CD8-positive, alpha-beta memory T cell (primary cell): ENCODE results near the gene GJD3. TPM values are rescaled to one million over a fixed set of nuclear protein-coding genes. Genes with fewer than 3 reads are reported as not detected.

Experiments
- CTCF ChIA-PET: fragments of 350-600 bp; sonication (Branson Sonifier 250); formaldehyde crosslinking; loops from one replicate; lab custom pipeline; 2021; ENCODE audit warnings: antibody characterized with exemption; lab: Charles Lee
- POLR2A ChIA-PET: fragments of 350-600 bp; sonication (Branson Sonifier 250); formaldehyde crosslinking; loops from one replicate; lab custom pipeline; 2021; ENCODE audit warnings: antibody characterized with exemption; lab: Charles Lee
- DNase-seq, 5 donors: peaks; one replicate each; pipeline versions ENCODE4 v3.0.0 to v3.0.0-alpha.2; 2020 to 2022; ENCODE audit warnings: mixed read lengths in 1 of 5
- H3K27ac ChIP-seq: one replicate; pipeline ENCODE4 v1.7.0; 2013; ENCODE audit warnings: low read depth, mild to moderate bottlenecking, low read length, moderate library complexity
- H3K27me3 ChIP-seq: 2 replicates; pipeline ENCODE4 v1.7.0; 2013; ENCODE audit warnings: low read length, mild to moderate bottlenecking; ENCODE audit not compliant: insufficient read depth, poor library complexity, severe bottlenecking
- H3K36me3 ChIP-seq: 2 replicates; pipeline ENCODE4 v1.7.0; 2013; ENCODE audit warnings: mild to moderate bottlenecking, low read length, moderate library complexity; ENCODE audit not compliant: insufficient read depth
- H3K4me1 ChIP-seq: 2 replicates; pipeline ENCODE4 v1.7.0; 2013; ENCODE audit warnings: mild to moderate bottlenecking, low read length, moderate library complexity; ENCODE audit not compliant: insufficient read depth
- H3K4me3 ChIP-seq: 2 replicates; pipeline ENCODE4 v1.7.0; 2013; ENCODE audit warnings: mild to moderate bottlenecking, low read length
- H3K9me3 ChIP-seq: 2 replicates; pipeline ENCODE4 v1.7.0; 2013; ENCODE audit warnings: mild to moderate bottlenecking, low read length
- H3K27ac Mint-ChIP-seq, 8 donors: one replicate each; pipeline ENCODE4 v1.8.0; 2020 to 2021; ENCODE audit warnings: mixed read lengths in 8 of 8, mild to moderate bottlenecking in 6 of 8, inconsistent platforms in 3 of 8, moderate library complexity in 3 of 8
- H3K27me3 Mint-ChIP-seq, 2 donors: one replicate each; pipeline ENCODE4 v1.8.0; 2020 to 2021; ENCODE audit warnings: mixed read lengths in 2 of 2, mild to moderate bottlenecking in 1 of 2, moderate library complexity in 1 of 2
- H3K36me3 Mint-ChIP-seq, 3 donors: one replicate each; pipeline ENCODE4 v1.8.0; 2020 to 2021; ENCODE audit warnings: mixed read lengths in 3 of 3, inconsistent platforms in 1 of 3, mild to moderate bottlenecking in 1 of 3
- H3K4me1 Mint-ChIP-seq, 3 donors: one replicate each; pipeline ENCODE4 v1.8.0; 2020 to 2021; ENCODE audit warnings: mixed read lengths in 3 of 3, inconsistent platforms in 1 of 3, mild to moderate bottlenecking in 1 of 3
- H3K4me3 Mint-ChIP-seq, 7 donors: one replicate each; pipeline ENCODE4 v1.8.0; 2020 to 2021; ENCODE audit warnings: mixed read lengths in 7 of 7, mild to moderate bottlenecking in 6 of 7, moderate library complexity in 4 of 7, inconsistent platforms in 2 of 7
- H3K9me3 Mint-ChIP-seq, 5 donors: one replicate each; pipeline ENCODE4 v1.8.0; 2020 to 2022; ENCODE audit warnings: mixed read lengths in 5 of 5, mild to moderate bottlenecking in 3 of 5, moderate library complexity in 2 of 5, inconsistent platforms in 1 of 5
- polyA plus RNA-seq: library from polyadenylated mRNA; unstranded; fragments of 300-500 nt; fragmentation: Illumina TruSeq; gene quantifications from one replicate; pipeline ENCODE4 v1.2.3, GENCODE V29; 2021
- total RNA-seq, 2 experiments: library from RNA; stranded (reverse); gene quantifications; one replicate each; pipeline ENCODE4 v1.2.3, GENCODE V29; 2021

GJD3 gene
- total and polyA plus RNA-seq, 3 experiments from 2014 or later, result 0.24 to 0.40 TPM; not detected in 1

DNA sequence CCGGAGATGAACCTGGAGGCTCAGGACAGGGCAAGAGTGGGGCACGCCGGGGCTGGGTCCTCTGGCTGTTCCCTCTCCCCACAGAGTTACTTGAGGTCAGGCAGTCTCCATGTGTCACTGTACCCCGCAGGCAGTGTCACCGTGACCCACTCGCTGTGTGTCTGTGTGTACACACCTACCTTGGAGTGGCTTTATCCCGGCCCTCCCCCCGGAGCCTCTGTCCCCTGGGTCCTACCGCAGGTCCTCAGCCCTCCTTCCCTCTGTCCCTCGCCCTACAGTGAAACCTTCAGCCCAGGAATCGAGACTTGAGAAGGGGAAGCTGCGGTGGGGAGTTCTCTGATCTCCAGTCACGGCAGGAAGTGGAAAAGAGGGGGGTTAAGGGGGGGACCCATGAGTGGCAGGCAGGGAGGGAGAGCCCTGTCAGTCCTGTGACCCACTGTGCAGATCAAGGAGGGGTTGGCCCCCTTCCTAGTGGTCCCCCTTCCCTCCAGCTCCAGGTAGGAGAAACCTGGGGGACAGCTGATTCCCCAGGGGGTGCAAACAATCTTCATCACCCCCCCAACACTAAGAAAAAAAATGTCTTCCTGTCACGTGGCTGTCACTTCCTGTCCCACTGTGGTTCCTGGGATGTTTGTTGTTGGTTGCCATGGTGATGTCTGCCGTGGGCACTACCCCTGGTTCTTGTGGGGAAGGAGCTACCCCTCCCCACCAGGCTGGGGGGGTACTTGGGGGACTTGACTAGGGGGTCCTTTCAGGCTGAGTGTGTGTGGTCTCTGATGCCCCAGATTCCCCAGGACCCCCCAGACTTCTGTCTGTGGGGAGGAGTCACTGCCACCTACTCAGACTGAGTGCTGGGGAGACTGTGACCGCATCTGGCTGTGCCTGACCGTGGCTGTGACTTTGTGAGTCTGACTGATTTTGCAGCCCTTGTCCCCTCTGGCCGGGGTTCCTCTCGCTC is 41.9 kb downstream of the GJD3 start:
- Mint-ChIP-seq H3K27ac (peak overlapping the region; percentile 98 to 100 (median 100)), H3K36me3 (peaks cover 0 to 19% (median 0%) of the 10 kb centered on the region in 3 donors), H3K27me3 (peaks cover 0 to 8% of the 10 kb centered on the region in 2 donors), H3K4me3 (peak overlapping the region; percentile 86 to 98 (median 98)), H3K4me1 (peaks cover 89 to 95% (median 93%) of the 10 kb centered on the region in 3 donors), H3K9me3 (peaks cover 0 to 8% (median 2%) of the 10 kb centered on the region in 5 donors)
- Histone ChIP-seq H3K36me3 (no peaks in the 10 kb centered on the region), H3K27ac (peak overlapping the region; percentile 100), H3K4me3 (peak overlapping the region; percentile 92), H3K27me3 (no peaks in the 10 kb centered on the region), H3K4me1 (peaks cover 83% of the 10 kb centered on the region), H3K9me3 (no peaks in the 10 kb centered on the region)
- CTCF ChIA-PET, result interaction anchor here (0.8 to 7.3 kb wide), 11 partner anchors 9 to 35 kb away, joined by 3 to 41 read pairs (median 4); partner anchors contain the start of gene RARA
- peak; percentile 85 to 98 (median 97) for DNase-seq
- POLR2A ChIA-PET, result interaction anchor here (0.6 to 4.4 kb wide), 10 partner anchors 10 to 224 kb away, joined by 3 to 30 read pairs (median 4); partner anchors contain the start of genes RARA and WIPF2

DNA sequence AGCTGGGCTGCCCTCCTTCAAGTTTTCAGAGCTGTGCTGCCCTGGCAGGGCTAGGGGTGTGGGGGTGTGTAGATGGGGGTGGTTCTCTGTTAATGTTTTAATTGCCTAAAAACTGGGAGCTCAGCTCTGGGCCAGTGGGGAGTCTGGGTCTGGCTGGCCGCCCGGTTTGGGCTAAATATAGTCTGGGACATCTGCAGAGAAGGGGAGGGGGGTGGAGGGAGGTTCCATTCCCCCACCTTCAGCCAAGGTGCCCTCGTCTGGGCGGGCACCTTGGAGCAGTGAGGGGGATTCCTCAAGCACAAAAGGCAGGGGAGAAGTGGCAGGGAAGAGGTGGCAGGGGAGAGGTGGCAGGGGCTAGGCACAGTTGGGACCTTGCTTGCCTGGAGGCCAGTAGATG is 42.6 kb downstream of the GJD3 start:
- H3K9me3 ChIP-seq, result no peaks in the 10 kb centered on the region
- H3K27ac Mint-ChIP-seq, result peak overlapping the region; percentile 98 to 100 (median 100)
- peaks cover 0 to 8% of the 10 kb centered on the region in 2 donors for H3K27me3 Mint-ChIP-seq
- H3K27ac ChIP-seq, result peak overlapping the region; percentile 100
- H3K36me3 Mint-ChIP-seq, result peaks cover 0 to 19% (median 0%) of the 10 kb centered on the region in 3 donors
- H3K4me3 Mint-ChIP-seq, result peak overlapping the region; percentile 86 to 98 (median 98)
- H3K4me1 Mint-ChIP-seq, result peaks cover 89 to 95% (median 93%) of the 10 kb centered on the region in 3 donors
- peak overlapping the region; percentile 92 for H3K4me3 ChIP-seq
- ChIA-PET CTCF (interaction anchor here (0.8 to 2.5 kb wide), 8 partner anchors 9 to 36 kb away, joined by 3 to 15 read pairs (median 3); no protein-coding TSS in a partner anchor), POLR2A (interaction anchor here (0.7 to 4.4 kb wide), 6 partner anchors 14 to 303 kb away, joined by 3 to 30 read pairs (median 4); partner anchors contain the start of gene RARA)
- H3K27me3 ChIP-seq, result no peaks in the 10 kb centered on the region
- no peaks in the 10 kb centered on the region for H3K36me3 ChIP-seq
- H3K4me1 ChIP-seq, result peaks cover 83% of the 10 kb centered on the region
- H3K9me3 Mint-ChIP-seq, result peaks cover 0 to 8% (median 2%) of the 10 kb centered on the region in 5 donors
- DNase-seq, result no peak

DNA sequence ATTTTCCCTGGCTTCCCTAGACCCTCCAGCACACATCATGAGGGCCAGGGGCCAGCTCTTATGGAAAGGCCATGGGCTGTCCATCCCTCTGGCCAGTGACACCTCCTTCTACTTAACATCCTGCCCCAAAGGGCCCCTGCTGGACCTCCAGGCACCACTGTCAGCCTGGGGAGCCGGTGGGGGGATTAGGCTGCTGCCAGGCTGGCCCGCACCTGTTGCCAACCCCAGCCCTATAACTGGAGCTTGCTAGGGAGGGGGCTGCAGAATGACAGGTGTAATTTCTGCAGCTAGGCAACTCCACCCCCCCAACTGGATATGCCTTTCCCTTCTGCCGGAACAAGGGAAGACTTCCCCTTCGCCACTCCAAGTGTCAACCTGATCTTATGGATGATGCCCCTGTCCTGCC is 43.0 kb downstream of the GJD3 start:
- Histone ChIP-seq H3K27ac (peak overlapping the region; percentile 100), H3K4me1 (peaks cover 81% of the 10 kb centered on the region), H3K27me3 (no peaks in the 10 kb centered on the region), H3K9me3 (no peaks in the 10 kb centered on the region), H3K4me3 (peak overlapping the region; percentile 92), H3K36me3 (no peaks in the 10 kb centered on the region)
- peaks cover 0 to 19% (median 0%) of the 10 kb centered on the region in 3 donors for H3K36me3 Mint-ChIP-seq
- H3K4me3 Mint-ChIP-seq, result peak overlapping the region; percentile 86 to 98 (median 98)
- H3K27me3 Mint-ChIP-seq, result peaks cover 0 to 8% of the 10 kb centered on the region in 2 donors
- H3K4me1 Mint-ChIP-seq, result peaks cover 84 to 91% (median 89%) of the 10 kb centered on the region in 3 donors
- H3K27ac Mint-ChIP-seq, result peak overlapping the region; percentile 98 to 100 (median 100)
- ChIA-PET CTCF (interaction anchor here (0.8 to 2.5 kb wide), 7 partner anchors 11 to 37 kb away, joined by 3 to 15 read pairs (median 3); no protein-coding TSS in a partner anchor), POLR2A (interaction anchor here (0.7 to 4.4 kb wide), 4 partner anchors 13 to 304 kb away, joined by 3 to 30 read pairs (median 4); partner anchors contain the start of gene RARA)
- peaks cover 0 to 8% (median 2%) of the 10 kb centered on the region in 5 donors for H3K9me3 Mint-ChIP-seq
- no peak for DNase-seq

DNA sequence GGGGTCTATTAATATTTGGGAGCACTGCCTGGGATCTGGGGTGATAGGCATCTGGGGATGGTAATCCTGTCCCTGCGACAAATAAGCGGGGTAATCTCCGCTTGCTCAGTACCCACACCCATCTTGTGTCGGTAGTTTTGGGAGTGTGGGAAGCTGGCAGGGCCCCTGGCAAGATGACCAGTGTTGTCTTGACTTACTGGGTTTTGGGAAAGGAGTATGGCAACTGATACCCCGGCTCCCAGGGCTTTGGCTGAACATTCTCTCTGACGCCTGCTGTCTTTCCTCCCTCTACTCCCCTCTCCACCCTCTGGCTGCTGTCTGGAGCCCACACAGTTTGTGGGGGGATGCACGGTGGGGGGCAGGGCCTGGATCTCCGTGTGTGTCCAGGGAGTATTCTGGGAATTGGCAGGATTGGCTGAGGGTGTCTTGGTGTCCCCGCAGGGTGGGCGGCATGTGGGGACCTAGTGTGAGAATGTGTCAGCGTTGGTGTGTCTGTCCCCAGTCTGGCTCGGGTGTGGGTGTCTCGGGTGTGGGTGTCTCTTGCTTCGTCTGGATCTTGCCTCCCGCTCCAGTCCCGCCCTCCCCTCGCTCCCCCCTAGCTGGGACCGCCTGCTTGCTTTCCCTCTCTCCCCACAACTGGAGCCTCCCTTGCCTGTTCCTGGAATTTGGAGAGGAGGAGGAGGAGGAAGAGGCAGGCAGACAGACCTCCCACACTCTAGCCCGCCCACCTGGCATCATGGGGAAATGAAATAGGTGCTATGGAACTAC is 43.6 kb downstream of the GJD3 start:
- Histone ChIP-seq H3K27me3 (no peaks in the 10 kb centered on the region), H3K27ac (peak overlapping the region; percentile 100), H3K4me3 (peak overlapping the region; percentile 92), H3K9me3 (no peaks in the 10 kb centered on the region), H3K4me1 (peaks cover 80% of the 10 kb centered on the region), H3K36me3 (no peaks in the 10 kb centered on the region)
- Mint-ChIP-seq H3K36me3 (peaks cover 0 to 19% (median 0%) of the 10 kb centered on the region in 3 donors), H3K27ac (peak overlapping the region; percentile 98 to 100 (median 100)), H3K9me3 (peaks cover 0 to 8% (median 2%) of the 10 kb centered on the region in 5 donors), H3K4me3 (peak overlapping the region; percentile 86 to 98 (median 98)), H3K27me3 (peaks cover 0 to 8% of the 10 kb centered on the region in 2 donors), H3K4me1 (peaks cover 83 to 90% (median 84%) of the 10 kb centered on the region in 3 donors)
- CTCF ChIA-PET, result interaction anchor here (1.0 to 8.0 kb wide), 8 partner anchors 8 to 37 kb away, joined by 3 to 83 read pairs (median 8); partner anchors contain the start of gene RARA
- POLR2A ChIA-PET, result interaction anchor here (0.7 to 4.4 kb wide), 2 partner anchors 13 to 304 kb away, joined by 3 to 30 read pairs; partner anchors contain the start of gene RARA
- peak in 4 of 5 donors; percentile 63 to 82 (median 64) for DNase-seq

DNA sequence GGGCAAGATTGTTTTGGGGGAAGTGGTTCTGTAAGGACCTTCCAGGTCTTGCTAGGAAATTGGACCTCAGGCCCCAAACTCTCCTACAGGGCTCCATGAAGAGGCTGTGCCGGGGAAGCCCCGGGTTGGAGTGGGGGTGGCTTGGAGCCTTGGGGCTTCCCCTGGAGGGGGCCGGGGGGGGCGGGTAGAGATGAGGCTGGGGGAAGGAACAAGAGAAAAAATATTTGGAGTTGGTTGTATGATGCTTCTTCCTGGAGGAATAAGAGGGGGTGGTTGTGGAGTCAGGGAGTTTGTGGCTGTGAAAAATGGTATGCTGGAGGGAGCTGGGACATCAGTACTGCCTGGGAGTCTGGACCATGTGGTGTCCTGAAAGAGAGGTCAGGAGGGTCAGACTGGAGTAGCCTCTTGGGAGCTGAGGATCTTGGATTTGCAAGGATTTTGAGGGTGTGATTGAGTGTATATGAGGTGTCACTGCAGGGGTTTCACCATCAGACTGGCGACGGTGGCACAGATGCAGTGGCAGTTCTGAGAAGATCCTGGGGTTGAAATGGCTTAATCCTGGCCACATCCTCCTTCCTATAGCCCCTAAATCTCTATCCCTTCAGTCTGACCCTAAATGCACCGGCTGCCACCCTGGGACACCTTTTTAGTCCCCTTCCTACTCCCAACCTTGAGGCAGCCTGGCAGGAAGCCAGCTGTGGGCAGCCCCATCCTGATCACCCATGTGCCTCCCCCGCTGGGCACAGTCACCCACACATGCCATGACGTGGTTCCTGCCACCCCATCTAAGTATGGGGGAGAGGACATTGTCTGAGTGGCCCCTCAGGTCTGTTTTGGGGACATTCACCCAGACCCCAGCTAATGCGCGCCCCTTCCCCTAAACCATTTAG is 44.6 kb downstream of the GJD3 start:
- Mint-ChIP-seq H3K27ac (peak overlapping the region; percentile 98 to 100 (median 100)), H3K27me3 (peaks cover 0 to 8% of the 10 kb centered on the region in 2 donors), H3K4me1 (peaks cover 73 to 90% (median 85%) of the 10 kb centered on the region in 3 donors), H3K9me3 (peaks cover 0 to 8% (median 2%) of the 10 kb centered on the region in 5 donors), H3K4me3 (peak overlapping the region; percentile 86 to 98 (median 98)), H3K36me3 (peaks cover 0 to 19% (median 0%) of the 10 kb centered on the region in 3 donors)
- no peaks in the 10 kb centered on the region for H3K27me3 ChIP-seq
- H3K4me3 ChIP-seq, result peak overlapping the region; percentile 92
- no peaks in the 10 kb centered on the region for H3K9me3 ChIP-seq
- peaks cover 81% of the 10 kb centered on the region for H3K4me1 ChIP-seq
- ChIA-PET POLR2A (interaction anchor here (0.5 to 4.4 kb wide), 7 partner anchors 8 to 69 kb away, joined by 3 to 30 read pairs (median 4); partner anchors contain the start of genes CDC6 and RARA), CTCF (interaction anchor here (1.2 to 8.0 kb wide), 4 partner anchors 9 to 38 kb away, joined by 3 to 83 read pairs (median 18); partner anchors contain the start of gene RARA)
- peak; percentile 78 to 91 (median 86) for DNase-seq
- H3K36me3 ChIP-seq, result no peaks in the 10 kb centered on the region
- peak overlapping the region; percentile 100 for H3K27ac ChIP-seq

DNA sequence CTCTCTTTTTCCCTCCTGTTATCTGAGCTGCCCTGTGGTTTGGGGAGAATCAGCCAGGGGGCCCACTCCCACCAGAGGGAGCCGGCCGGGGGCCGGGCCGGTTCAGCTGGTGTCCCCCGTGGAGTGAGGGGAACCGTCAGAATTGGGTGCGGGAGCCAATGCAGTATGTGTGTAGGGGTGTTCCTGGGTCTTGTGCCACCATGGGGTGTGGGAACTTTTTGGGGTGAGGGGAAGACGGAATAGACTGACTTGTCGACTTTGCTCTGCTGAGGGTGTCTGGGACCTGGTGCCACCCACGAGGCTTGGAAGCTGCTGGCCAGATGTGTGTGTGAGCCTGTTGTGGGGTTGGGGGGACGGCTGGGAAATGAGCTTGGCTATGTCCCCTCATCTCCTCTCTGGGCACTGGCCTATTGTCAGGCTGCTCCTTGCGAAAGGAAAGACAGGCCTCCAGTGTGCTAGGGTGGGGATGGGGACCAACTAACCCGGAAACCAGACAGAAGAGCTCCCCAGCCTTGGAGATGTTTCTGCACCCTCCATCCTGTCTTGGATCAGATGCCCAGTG is 45.6 kb downstream of the GJD3 start:
- ChIA-PET CTCF (interaction anchor here (0.9 to 8.0 kb wide), 4 partner anchors 10 to 36 kb away, joined by 3 to 83 read pairs (median 18); partner anchors contain the start of gene RARA), POLR2A (interaction anchor here (0.5 to 2.9 kb wide), 7 partner anchors 9 to 68 kb away, joined by 3 to 17 read pairs (median 4); partner anchors contain the start of genes CDC6 and RARA)
- Mint-ChIP-seq H3K36me3 (peaks cover 0 to 19% (median 0%) of the 10 kb centered on the region in 3 donors), H3K4me1 (peaks cover 65 to 91% (median 86%) of the 10 kb centered on the region in 3 donors), H3K4me3 (peak overlapping the region; percentile 86 to 98 (median 98)), H3K27ac (peak overlapping the region; percentile 98 to 100 (median 100)), H3K27me3 (peaks cover 0 to 8% of the 10 kb centered on the region in 2 donors), H3K9me3 (peaks cover 0 to 8% (median 2%) of the 10 kb centered on the region in 5 donors)
- Histone ChIP-seq H3K9me3 (no peaks in the 10 kb centered on the region), H3K4me3 (peak overlapping the region; percentile 92), H3K4me1 (peaks cover 77% of the 10 kb centered on the region), H3K27ac (peak overlapping the region; percentile 84), H3K36me3 (no peaks in the 10 kb centered on the region), H3K27me3 (no peaks in the 10 kb centered on the region)
- DNase-seq, result peak in 2 of 5 donors; percentile 31 to 59
